ENCODE measurements around the gene GRM7. TPM values are rescaled to one million over a fixed set of nuclear protein-coding genes. Genes with fewer than 3 reads are reported as not detected.
A peak's percentile ranks its signal among the peaks of the same experiment; 100 is the strongest.

GRM7 gene
- total and polyA plus RNA-seq, 2 experiments from 2014 or later = 0.40 TPM; not detected in 1

- H3K9me3 Mint-ChIP-seq = no peaks in the 10 kb centered on the region; the same call in 2 of the 3 replicates
- Histone ChIP-seq H3K79me2 (replicated peaks; ENCODE audit: insufficient read depth) (no peaks in the 10 kb centered on the region), H3K27me3 (ENCODE audit: insufficient read depth) (no peaks in the 10 kb centered on the region), H3K4me3 (no peak overlapping the region), H3K27ac (ENCODE audit: low read depth) (no peak overlapping the region), H3K4me2 (no peak overlapping the region), H3K9me2 (ENCODE audit: insufficient read depth) (peaks cover 6% of the 10 kb centered on the region; the same call in 1 of the 2 replicates), H3K4me1 (ENCODE audit: insufficient read depth) (no peaks in the 10 kb centered on the region), H3K36me3 (ENCODE audit: insufficient read depth) (no peaks in the 10 kb centered on the region), H4K20me1 (replicated peaks; ENCODE audit: insufficient read depth) (no peaks in the 10 kb centered on the region), H2AFZ (no peak overlapping the region), H3F3A (replicated peaks; ENCODE audit: low read depth) (no peaks in the 10 kb centered on the region)
- no peak for DNase-seq (ENCODE audit: low spot score)
- no peaks in the 10 kb centered on the region for H3K27me3 Mint-ChIP-seq (ENCODE audit: insufficient read depth, low read depth, poor library complexity)
- no peak overlapping the region for H3K4me3 Mint-ChIP-seq
- TF ChIP-seq STAT1 (IDR thresholded peaks at IDR 0.05; ENCODE audit: unreplicated experiment) = no peak
- no peak for TF ChIP-seq CTCF (conservative IDR thresholded peaks at IDR 0.05; ENCODE audit: low read depth in 2 of 2)
- no peak for TF ChIP-seq ETS1 (IDR thresholded peaks at IDR 0.05)
- H3K36me3 Mint-ChIP-seq (ENCODE audit: low read depth) = no peaks in the 10 kb centered on the region
- no peak overlapping the region for H3K27ac Mint-ChIP-seq
- H3K4me1 Mint-ChIP-seq = peaks cover 10% of the 10 kb centered on the region
- ATAC-seq = no peak
Observed at GRCh38 chr3:7721869-7722268, 861.0 kb downstream of the GRM7 start.

GRCh38 chr3:7728566-7729519 lies 867.9 kb downstream of the GRM7 start:
- Histone ChIP-seq H3K9me2 (ENCODE audit: insufficient read depth) (no peaks in the 10 kb centered on the region; the same call in 1 of the 2 replicates), H3K4me3 (no peak overlapping the region), H3K27me3 (ENCODE audit: insufficient read depth) (no peaks in the 10 kb centered on the region), H3K27ac (ENCODE audit: low read depth) (no peak overlapping the region), H3K79me2 (replicated peaks; ENCODE audit: insufficient read depth) (no peaks in the 10 kb centered on the region), H3K36me3 (ENCODE audit: insufficient read depth) (no peaks in the 10 kb centered on the region), H4K20me1 (replicated peaks; ENCODE audit: insufficient read depth) (no peaks in the 10 kb centered on the region), H2AFZ (no peak overlapping the region), H3K4me1 (ENCODE audit: insufficient read depth) (peaks cover 5% of the 10 kb centered on the region), H3K4me2 (no peak overlapping the region), H3F3A (replicated peaks; ENCODE audit: low read depth) (no peaks in the 10 kb centered on the region)
- Mint-ChIP-seq H3K9me3 (no peaks in the 10 kb centered on the region), H3K27me3 (ENCODE audit: insufficient read depth, low read depth, poor library complexity) (peaks cover 2% of the 10 kb centered on the region), H3K36me3 (ENCODE audit: low read depth) (no peaks in the 10 kb centered on the region), H3K4me1 (peaks cover 25% of the 10 kb centered on the region), H3K27ac (no peak overlapping the region), H3K4me3 (no peak overlapping the region)
- DNase-seq (ENCODE audit: low spot score) (peak; percentile 12), ATAC-seq (no peak)
- no peak for TF ChIP-seq CTCF (conservative IDR thresholded peaks at IDR 0.05; ENCODE audit: low read depth in 2 of 2)
- peak; percentile 67 for TF ChIP-seq REST (IDR thresholded peaks at IDR 0.05; ENCODE audit: unreplicated experiment)
